Gastrocnemius medialis (tissue), 4 donors: Measurements from ENCODE around the gene RFT1.

Experiments used
- CTCF ChIP-seq, 5 experiments: fragments of 450-650 bp in 3 of 5; fragments of 200-600 bp in 2 of 5; sonication (generic) in 2 of 5; IDR thresholded peaks in 4 of 5; conservative IDR thresholded peaks in 1 of 5; 1 replicate in 4 of 5; 2 replicates in 1 of 5; pipeline ENCODE4 v1.5.1; 2016 to 2019; ENCODE audit warnings: antibody characterized with exemption in 5 of 5, mild to moderate bottlenecking in 3 of 5, moderate library complexity in 3 of 5
- POLR2A ChIP-seq, 2 donors: fragments of 450-650 bp; IDR thresholded peaks; one replicate each; pipeline ENCODE4 v1.6.1; 2017; ENCODE audit warnings: antibody characterized with exemption in 2 of 2, mild to moderate bottlenecking in 2 of 2, moderate library complexity in 2 of 2

DNA sequence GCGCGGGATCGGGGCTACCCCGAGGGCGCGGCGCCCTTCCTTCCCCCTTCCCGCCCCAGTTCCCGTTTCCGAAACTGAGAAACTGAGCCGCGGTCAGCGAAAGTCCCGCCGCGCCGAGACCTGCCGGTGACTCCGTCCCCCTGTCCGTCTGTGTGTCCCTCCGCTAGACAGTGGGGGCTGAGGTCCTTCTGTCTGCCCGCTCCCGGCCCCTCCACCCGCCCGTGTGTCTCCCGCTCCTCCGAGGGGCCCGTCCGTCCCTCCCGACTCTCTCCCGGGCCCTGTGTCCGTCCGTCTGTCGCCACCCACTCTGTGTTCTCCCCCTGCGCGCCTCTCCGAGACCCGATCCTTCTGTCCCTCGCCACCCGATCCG lies 31.2 kb upstream of the RFT1 start:
- TF ChIP-seq CTCF (IDR thresholded peaks at IDR 0.05 in 4 of 5, conservative IDR thresholded peaks at IDR 0.05 in 1 of 5) = no peak
- TF ChIP-seq POLR2A (IDR thresholded peaks at IDR 0.05) = no peak
